Skeletal muscle tissue (tissue), 4 donors: ENCODE measurements around the gene C16orf78. TPM values are rescaled to one million over a fixed set of nuclear protein-coding genes. Genes with fewer than 3 reads are reported as not detected.

Experiments used
- H3K27ac ChIP-seq: one replicate; pipeline ENCODE4 v1.7.0; 2013; ENCODE audit warnings: mild to moderate bottlenecking, low read depth, low read length, inconsistent platforms
- H3K27me3 ChIP-seq, 3 donors: one replicate each; pipeline ENCODE4 v1.7.0; 2013; ENCODE audit warnings: low read length in 3 of 3; ENCODE audit not compliant: control insufficient read depth in 3 of 3, insufficient read depth in 3 of 3
- H3K36me3 ChIP-seq, 3 donors: one replicate each; pipeline ENCODE4 v1.7.0; 2013; ENCODE audit warnings: low read length in 3 of 3; ENCODE audit not compliant: control insufficient read depth in 3 of 3, insufficient read depth in 3 of 3
- H3K4me1 ChIP-seq, 3 donors: one replicate each; pipeline ENCODE4 v1.7.0; 2013; ENCODE audit warnings: low read length in 3 of 3, mild to moderate bottlenecking in 3 of 3; ENCODE audit not compliant: control insufficient read depth in 3 of 3, insufficient read depth in 3 of 3
- H3K4me3 ChIP-seq, 3 donors: one replicate each; pipeline ENCODE4 v1.7.0; 2013; ENCODE audit warnings: low read length in 3 of 3
- H3K9ac ChIP-seq, 3 donors: one replicate each; pipeline ENCODE4 v1.7.0; 2013; ENCODE audit warnings: low read length in 3 of 3, mild to moderate bottlenecking in 3 of 3, moderate library complexity in 2 of 3, low read depth in 1 of 3
- H3K9me3 ChIP-seq, 3 donors: one replicate each; pipeline ENCODE4 v1.7.0; 2013; ENCODE audit warnings: low read length in 3 of 3; ENCODE audit not compliant: control insufficient read depth in 3 of 3
- total RNA-seq: library from RNA; depleted of rRNA; stranded (reverse); fragments of >200 nt; gene quantifications from one replicate; pipeline ENCODE4 v1.2.3, GENCODE V29; 2014
- donor health status: Osteomylitis.

Gene C16orf78
- total RNA-seq, 1 donor from 2014 or later = not detected

DNA sequence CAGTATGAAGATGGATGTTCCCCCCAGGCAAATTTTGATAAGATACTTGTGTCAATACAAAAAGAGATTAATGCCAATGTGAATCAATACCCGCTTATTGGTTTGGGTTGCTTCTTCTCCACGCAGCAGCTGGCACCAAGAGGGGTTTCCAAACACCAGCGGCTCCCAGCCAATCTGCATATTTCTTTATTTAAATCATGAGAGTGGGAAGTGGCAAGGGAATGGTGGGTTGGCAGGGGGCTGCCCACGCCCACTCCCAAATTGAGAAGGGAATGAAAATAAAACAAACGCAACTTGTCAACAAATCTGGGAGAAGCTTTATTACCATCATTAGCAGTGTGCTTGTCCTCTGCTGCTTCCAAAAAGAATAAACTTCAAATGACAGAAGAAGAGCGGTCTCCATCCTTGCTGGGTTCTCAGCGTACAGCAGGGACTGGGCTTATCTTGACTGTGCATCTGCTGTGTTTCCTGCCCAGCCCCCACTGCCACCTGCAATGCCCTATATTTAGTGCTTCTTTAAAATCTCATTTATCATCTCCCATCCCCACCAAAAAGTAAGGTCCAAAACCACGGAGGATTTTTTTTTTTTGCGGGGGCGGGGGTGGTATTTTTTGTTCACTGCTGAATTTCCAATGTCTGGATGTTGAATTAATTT lies 34.9 kb upstream of the C16orf78 start:
- no peak overlapping the region for H3K27ac ChIP-seq
- H3K27me3 ChIP-seq = peaks cover 19 to 44% (median 41%) of the 10 kb centered on the region in 3 donors
- no peaks in the 10 kb centered on the region for H3K9me3 ChIP-seq
- H3K4me3 ChIP-seq = no peak overlapping the region
- no peaks in the 10 kb centered on the region for H3K36me3 ChIP-seq
- no peak overlapping the region for H3K9ac ChIP-seq
- H3K4me1 ChIP-seq = no peaks in the 10 kb centered on the region

DNA sequence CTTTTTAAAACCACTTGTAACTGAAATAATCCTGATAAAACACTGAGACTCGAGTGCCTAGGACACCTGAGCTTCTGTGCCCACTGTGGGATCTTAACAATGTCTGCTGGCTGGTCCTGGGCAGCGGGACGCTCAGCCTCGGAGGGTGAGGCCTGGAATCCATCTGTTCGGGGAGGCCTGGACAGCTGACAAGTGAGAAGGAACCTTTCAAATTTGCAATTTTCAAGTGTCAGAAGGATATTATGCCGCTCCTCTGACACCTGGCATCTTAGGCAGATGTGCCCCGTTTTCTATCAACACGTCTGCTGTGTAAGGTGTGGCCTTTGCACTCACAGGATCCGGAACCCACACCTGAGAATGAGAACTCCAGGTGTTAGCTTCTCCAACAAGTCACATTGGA lies 33.1 kb upstream of the C16orf78 start:
- Histone ChIP-seq H3K27me3 (peaks cover 24 to 54% (median 44%) of the 10 kb centered on the region in 3 donors), H3K9me3 (no peaks in the 10 kb centered on the region), H3K4me1 (no peaks in the 10 kb centered on the region), H3K9ac (no peak overlapping the region), H3K36me3 (no peaks in the 10 kb centered on the region), H3K4me3 (no peak overlapping the region), H3K27ac (no peak overlapping the region)

DNA sequence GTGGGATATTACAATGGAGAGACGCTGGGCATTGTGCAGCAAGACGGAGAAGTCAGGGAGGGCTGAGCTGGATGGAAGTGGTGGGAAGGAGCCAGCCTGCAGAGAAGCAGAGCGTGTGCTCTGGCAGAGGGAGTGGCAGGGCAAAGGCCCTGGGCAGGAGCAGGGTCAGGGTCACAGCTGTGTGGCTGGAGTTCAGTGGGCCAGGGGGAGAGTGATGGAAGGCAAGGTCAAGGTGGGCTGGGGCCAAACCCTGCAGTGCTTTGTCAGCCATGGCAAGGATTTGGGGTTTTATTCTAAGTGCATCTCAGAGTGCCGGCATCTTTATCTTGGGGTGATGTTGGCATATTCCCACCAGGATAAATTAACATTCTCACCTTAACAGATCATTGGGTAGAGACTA lies 31.9 kb upstream of the C16orf78 start:
- H3K36me3 ChIP-seq = no peaks in the 10 kb centered on the region
- no peak overlapping the region for H3K4me3 ChIP-seq
- H3K9me3 ChIP-seq = no peaks in the 10 kb centered on the region
- H3K9ac ChIP-seq = no peak overlapping the region
- no peaks in the 10 kb centered on the region for H3K4me1 ChIP-seq
- H3K27me3 ChIP-seq = peaks cover 19 to 54% (median 40%) of the 10 kb centered on the region in 3 donors
- no peak overlapping the region for H3K27ac ChIP-seq

DNA sequence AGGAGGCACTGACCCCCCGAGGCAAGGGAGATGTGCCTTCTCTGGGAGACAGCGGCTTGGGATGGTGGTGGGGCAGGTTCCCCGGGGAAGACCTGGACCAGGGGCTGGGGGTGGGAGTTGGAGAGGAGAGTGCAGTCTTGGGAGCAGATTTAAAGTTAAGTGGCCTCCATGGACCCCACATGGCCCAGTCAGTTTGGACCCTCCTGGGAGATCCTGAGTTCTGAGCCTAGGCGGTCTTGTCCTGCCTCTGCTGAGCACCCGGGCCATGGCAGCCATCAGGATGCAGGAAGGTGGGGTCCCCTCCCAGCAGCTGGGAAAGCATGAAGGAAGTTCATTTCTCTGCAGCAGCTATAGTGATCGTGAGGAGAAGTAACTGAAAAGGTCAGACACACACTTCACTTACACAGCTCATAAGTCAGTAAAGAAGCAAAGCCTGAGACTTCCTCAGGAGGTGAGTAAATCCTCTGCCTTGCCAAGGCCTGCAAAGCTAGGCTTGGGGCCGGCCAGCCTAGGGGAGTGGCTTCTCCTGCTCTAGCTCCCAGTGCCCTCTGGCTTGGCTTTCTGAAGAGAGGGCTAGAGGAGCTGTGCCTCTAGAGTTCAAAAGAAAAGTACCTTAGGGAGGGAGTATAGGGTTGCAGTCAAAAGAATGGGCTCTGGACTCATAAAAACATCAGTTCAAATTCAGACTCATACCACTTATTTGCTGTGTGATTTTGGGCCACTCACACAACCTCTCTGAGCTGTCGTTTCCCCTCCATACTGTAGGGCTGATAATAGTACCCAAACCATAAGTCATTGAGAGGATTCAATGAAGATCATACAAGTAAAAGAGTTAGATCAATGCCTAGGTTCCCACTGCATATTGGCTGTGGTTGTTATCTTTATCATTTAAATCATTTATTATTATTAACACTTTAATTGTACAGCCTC lies 31.0 kb upstream of the C16orf78 start:
- H3K9me3 ChIP-seq = no peaks in the 10 kb centered on the region

DNA sequence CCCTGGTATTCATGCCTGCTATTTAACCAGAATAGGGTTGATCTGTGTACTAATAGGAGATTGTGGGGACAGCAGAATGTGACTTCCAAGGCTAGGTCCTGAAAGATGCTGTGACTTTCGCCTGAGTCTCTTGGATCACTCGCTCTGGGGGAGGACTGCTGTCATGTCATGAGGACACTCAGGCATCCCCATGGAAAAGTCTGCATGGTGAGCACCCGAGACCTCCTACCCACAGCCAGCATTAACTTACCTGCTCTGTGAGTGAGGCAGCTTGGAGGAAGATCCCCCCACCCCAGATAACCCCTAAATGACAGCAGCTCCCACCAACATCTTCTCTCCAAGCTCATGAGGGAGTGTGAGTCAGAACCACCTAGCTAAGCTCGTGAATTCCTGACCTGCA lies 30.3 kb upstream of the C16orf78 start:
- H3K9ac ChIP-seq = no peak overlapping the region
- no peak overlapping the region for H3K27ac ChIP-seq
- peaks cover 25 to 56% (median 38%) of the 10 kb centered on the region in 3 donors for H3K27me3 ChIP-seq
- H3K4me3 ChIP-seq = no peak overlapping the region
- no peaks in the 10 kb centered on the region for H3K9me3 ChIP-seq
- no peaks in the 10 kb centered on the region for H3K4me1 ChIP-seq
- no peaks in the 10 kb centered on the region for H3K36me3 ChIP-seq

More for the DNA sequence above, 31.0 kb upstream of the C16orf78 start:
- no peaks in the 10 kb centered on the region for H3K36me3 ChIP-seq
- H3K27ac ChIP-seq = no peak overlapping the region
- peaks cover 21 to 57% (median 39%) of the 10 kb centered on the region in 3 donors for H3K27me3 ChIP-seq
- H3K4me1 ChIP-seq = no peaks in the 10 kb centered on the region
- H3K4me3 ChIP-seq = no peak overlapping the region
- H3K9ac ChIP-seq = no peak overlapping the region

DNA sequence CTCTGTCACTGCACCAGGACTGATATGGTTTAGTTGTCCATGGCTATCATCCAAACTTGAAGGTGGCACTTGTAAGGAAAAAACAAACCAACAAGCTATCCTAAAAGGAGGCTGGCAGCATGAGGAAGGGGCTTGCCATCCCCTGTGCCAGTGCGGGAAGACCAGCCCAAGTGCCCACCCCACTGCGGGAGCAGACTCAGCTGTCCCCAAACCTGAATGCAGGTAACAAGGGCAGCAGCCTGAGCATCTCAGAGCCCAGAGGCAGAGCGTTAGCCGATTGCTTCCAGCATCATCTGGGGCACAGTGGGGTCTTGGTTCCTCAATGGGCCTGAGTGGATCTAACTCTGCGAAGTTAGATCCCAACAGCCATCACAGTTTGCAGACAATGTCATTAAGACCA lies 29.2 kb upstream of the C16orf78 start:
- no peaks in the 10 kb centered on the region for H3K9me3 ChIP-seq
- peaks cover 34 to 54% (median 42%) of the 10 kb centered on the region in 3 donors for H3K27me3 ChIP-seq
- no peaks in the 10 kb centered on the region for H3K4me1 ChIP-seq
- no peak overlapping the region for H3K27ac ChIP-seq
- H3K9ac ChIP-seq = no peak overlapping the region
- no peak overlapping the region for H3K4me3 ChIP-seq
- no peaks in the 10 kb centered on the region for H3K36me3 ChIP-seq

DNA sequence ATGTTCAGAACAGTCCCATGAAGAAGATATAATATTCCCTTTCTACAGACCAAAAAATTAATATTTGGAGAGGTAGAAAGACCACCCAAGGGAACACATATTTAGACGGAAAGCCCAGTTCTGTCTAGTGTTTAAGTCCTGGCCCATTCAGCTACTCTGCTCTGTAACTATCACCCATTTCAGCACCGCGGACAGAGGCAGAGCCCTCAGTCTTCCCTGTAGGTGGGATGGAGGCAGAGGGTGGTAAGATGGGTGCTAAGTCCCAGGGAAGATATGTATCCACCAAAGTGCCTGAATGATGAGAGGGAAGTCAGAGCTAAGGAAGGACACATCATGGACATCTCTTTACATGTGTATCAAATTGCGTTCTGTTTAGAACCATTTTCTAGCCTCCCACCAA lies 27.8 kb upstream of the C16orf78 start:
- Histone ChIP-seq H3K36me3 (no peaks in the 10 kb centered on the region), H3K4me1 (peaks cover 0 to 4% (median 0%) of the 10 kb centered on the region in 3 donors), H3K27me3 (peaks cover 46 to 53% (median 49%) of the 10 kb centered on the region in 3 donors), H3K4me3 (no peak overlapping the region), H3K9ac (no peak overlapping the region), H3K9me3 (no peaks in the 10 kb centered on the region), H3K27ac (no peak overlapping the region)

DNA sequence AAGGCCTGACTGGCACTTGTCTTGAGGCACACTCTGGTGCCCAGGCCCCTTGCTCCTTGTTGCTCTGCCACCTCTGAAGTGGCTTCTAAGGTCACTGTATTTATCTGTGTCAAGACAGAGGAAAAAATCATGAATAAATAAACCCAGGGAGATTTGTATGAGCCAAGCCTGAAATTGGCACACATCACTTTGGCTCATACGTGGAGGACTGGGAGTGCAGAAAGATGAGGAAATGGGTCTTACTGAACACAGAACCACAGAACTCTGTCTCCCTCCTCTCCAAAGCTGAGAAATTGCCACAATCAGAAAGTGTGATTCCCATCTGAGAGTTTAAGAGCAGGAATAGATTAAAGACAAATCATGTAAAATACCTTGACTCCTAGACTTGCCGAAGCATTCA lies 27.1 kb upstream of the C16orf78 start:
- Histone ChIP-seq H3K4me1 (peaks cover 0 to 4% (median 0%) of the 10 kb centered on the region in 3 donors), H3K9ac (no peak overlapping the region), H3K27me3 (peaks cover 47 to 52% (median 51%) of the 10 kb centered on the region in 3 donors), H3K9me3 (no peaks in the 10 kb centered on the region), H3K27ac (no peak overlapping the region), H3K36me3 (no peaks in the 10 kb centered on the region), H3K4me3 (no peak overlapping the region)

DNA sequence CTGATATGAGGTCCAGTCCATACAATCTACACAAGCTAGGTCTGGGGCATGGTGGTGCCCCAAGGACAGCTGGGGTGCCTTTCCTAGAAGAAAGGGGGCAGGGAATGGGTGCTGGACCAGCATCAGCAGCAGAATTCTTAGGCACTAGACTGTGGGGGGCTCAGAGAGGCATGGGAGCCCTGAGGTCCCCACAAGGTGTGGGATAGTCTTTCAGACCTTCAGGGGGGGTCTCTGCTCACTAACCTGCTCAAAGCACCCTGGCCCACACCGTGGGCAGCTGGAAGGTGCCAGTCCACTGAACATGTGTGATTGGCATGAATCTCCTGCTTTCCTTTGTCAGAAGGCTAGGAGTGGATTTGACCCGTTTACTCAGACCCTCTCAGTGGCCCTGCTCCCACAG lies 26.1 kb upstream of the C16orf78 start:
- H3K9me3 ChIP-seq = no peaks in the 10 kb centered on the region
- H3K27me3 ChIP-seq = peaks cover 44 to 54% (median 51%) of the 10 kb centered on the region in 3 donors
- no peak overlapping the region for H3K9ac ChIP-seq
- H3K4me1 ChIP-seq = peaks cover 0 to 4% (median 0%) of the 10 kb centered on the region in 3 donors
- H3K4me3 ChIP-seq = no peak overlapping the region
- H3K36me3 ChIP-seq = no peaks in the 10 kb centered on the region
- no peak overlapping the region for H3K27ac ChIP-seq
